Measurements from ENCODE around the gene RIMBP2.

DNA sequence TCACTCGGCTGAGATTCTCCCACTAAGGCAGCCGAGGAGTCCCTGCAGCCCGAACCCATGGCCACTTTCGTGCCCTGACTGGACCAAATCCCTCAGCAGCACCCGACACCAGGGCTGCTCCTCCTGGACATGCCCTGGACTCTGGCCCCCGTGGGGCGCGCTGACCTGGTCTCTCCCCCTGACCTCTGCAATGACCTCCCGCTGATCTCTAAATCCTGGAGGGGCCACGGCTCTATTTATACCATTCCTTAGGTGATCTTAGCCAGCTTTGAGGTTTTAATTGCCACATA, 230.0 kb downstream of the RIMBP2 start:
- TF ChIP-seq, protein P1, sequence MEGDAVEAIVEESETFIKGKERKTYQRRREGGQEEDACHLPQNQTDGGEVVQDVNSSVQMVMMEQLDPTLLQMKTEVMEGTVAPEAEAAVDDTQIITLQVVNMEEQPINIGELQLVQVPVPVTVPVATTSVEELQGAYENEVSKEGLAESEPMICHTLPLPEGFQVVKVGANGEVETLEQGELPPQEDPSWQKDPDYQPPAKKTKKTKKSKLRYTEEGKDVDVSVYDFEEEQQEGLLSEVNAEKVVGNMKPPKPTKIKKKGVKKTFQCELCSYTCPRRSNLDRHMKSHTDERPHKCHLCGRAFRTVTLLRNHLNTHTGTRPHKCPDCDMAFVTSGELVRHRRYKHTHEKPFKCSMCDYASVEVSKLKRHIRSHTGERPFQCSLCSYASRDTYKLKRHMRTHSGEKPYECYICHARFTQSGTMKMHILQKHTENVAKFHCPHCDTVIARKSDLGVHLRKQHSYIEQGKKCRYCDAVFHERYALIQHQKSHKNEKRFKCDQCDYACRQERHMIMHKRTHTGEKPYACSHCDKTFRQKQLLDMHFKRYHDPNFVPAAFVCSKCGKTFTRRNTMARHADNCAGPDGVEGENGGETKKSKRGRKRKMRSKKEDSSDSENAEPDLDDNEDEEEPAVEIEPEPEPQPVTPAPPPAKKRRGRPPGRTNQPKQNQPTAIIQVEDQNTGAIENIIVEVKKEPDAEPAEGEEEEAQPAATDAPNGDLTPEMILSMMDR (optimal IDR thresholded peaks at IDR 0.05 in 1 of 3, IDR thresholded peaks at IDR 0.05 in 1 of 3, conservative IDR thresholded peaks at IDR 0.05 in 1 of 3; ENCODE audit: extremely low read depth in 1 of 3, insufficient read depth in 2 of 3, low read length in 3 of 3): no peak
- TF ChIP-seq EZH2 (IDR thresholded peaks at IDR 0.05; ENCODE audit: low read length): no peak
